ENCODE results near the gene CHD9.
"Not testable (repeated sequence)": the region's sequence is repeated elsewhere in the genome, so short reads cannot be mapped to it uniquely, and the experiment has no call there.

The CHD9 gene

DNA sequence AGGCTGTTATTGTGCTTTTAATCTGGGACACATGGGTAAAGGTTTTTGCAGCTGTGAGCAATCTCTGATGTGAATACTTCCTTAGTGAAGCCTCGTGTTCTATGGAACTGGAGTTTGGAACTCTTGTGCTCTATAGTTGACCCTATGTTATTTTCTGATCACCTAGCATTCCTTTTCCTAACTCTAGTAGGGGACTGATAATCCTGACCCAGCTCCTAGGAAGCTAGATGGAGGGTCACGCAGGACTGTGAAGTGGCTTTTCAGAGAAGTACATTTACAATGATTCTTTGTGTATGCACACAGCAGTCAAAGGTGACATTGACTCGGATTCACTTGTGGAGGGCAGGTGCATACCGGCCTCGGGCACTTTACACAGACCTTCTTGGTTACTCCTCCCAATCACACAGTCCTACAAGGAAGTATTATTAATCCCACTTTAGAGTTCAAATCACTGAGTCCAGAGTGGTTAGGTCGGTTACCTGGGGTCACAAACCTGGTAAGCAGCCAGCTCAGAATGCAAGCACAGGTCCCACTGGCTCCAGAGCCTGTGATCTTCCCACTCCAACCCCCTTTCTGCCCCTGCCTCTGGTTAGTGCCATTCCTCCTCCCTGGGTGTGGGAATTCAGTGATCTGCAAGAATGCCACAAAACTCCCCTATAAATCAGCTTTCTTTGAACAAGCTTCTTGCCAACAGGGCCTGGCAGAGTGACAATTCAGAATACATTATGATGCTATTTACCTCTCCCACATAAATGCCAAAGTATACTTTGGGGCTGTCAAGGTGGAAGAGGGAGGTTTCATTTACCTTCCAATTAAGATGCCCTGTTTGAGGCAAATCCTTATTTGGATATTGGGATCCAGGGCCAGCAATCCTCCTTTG lies 9.2 kb upstream of the CHD9 start:
- DNase-seq (ENCODE audit: low read depth in 2 of 3, low spot score in 2 of 3) = no peak

- DNase-seq (ENCODE audit: low read depth in 2 of 3, low spot score in 2 of 3) = not testable (repeated sequence)
Observed at GRCh38 chr16:53047515-53047914, 7.3 kb upstream of the CHD9 start.

GRCh38 chr16:53048139-53048915 lies 6.5 kb upstream of the CHD9 start:
- DNase-seq (ENCODE audit: low read depth in 2 of 3, low spot score in 2 of 3) = no peak

DNA sequence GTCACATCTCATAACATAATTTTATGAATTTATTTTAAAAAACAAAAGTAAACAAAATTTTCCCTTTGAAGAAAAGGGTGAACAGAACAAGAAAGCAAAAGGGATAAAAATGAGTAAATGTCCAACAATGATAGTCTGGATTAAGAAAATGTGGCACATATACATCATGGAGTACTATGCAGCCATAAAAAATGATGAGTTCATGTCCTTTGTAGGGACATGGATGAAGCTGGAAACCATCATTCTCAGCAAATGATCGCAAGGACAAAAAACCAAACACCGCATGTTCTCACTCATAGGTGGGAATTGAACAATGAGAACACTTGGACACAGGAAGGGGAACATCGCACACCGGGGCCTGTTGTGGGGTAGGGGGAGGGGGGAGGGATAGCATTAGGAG lies 3.5 kb upstream of the CHD9 start:
- DNase-seq (ENCODE audit: low read depth in 2 of 3, low spot score in 2 of 3) = not testable (repeated sequence)

DNA sequence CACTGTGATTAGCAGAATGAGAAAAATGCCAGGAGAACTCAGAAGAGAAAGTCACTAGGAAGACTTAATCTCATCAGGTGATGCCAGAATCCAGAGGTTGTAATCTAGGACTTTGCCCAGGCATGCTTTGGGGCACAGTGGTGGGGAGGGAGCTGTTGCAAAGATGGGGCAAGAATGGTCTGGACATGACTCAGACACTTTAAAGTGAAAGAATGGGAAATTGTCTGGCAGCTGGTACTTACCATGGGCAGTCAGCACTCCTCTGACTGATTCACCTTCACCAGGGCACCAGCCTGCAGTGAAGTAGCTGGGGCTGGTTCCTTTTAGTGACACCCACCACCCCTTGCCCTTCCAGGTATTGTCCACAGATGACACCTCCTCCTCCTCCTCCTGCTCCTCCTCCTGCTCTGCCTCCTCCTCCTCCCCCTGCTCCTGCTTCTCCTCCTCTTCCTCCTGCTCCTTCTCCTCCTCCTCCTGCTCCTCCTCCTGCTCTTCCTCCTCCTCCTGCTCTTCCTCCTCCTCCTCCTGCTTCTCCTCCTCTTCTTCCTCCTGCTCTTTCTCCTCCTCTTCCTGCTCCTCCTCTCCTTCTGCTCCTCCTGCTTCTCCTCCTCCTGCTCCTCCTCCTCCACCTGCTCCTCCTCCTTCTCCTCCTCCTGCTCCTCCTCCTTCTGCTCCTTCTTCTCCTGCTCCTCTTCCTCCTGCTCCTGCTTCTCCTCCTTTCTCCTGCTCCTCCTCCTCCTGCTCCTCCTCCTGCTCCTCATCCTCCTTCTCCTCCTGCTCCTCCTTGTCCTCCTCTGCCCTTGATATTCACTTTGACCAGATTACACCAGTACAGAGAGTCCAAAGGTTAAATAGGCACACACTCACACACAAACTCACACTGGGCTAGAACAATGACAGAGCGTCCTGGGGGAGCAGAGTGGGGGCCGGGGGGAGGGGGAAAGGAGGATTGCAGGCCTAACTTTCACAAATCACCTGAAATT lies 2.0 kb upstream of the CHD9 start, which contains the start of gene CHD9NB:
TSS of gene CHD9NB (minus strand) at position 379 of the 983 bp plus-strand sequence. CDS start 8,739 bp downstream, outside the sequence.
- DNase-seq (ENCODE audit: low read depth in 2 of 3, low spot score in 2 of 3) = no peak

DNA sequence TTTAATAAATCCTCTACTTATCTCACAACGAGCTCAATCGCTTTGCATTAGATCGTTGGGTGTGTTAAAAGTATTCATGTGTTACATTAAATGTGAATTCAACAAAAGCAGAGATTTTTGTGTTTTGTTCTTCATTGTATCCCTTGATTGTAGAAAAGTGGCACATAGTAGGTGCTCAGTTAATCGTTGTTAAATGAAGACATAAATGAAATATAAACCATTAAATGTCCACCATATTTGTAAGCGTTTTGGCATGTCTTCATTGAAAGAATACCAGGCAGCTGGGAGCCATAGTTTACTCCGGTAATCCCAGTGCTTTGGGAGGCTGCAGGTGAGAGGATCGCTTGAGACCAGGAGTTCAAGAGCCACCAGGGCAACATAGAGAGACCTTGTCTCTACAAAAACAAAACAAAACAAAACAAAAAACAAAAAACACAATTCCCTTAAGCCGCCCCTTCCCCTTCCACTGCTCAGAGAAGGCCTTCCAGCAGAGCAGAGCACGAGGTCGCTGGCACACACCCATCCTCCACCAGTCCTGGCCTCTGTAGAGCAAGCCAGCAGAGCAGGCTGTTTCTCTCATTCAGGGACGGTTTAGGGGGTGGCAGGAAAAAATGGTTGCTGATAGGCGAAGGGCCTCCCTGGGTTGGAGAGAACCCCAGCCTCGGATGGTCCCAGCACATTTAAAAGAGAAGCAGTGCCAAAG lies 673 bp upstream of the CHD9 start:
- no peak for DNase-seq (ENCODE audit: low read depth in 2 of 3, low spot score in 2 of 3)

DNA sequence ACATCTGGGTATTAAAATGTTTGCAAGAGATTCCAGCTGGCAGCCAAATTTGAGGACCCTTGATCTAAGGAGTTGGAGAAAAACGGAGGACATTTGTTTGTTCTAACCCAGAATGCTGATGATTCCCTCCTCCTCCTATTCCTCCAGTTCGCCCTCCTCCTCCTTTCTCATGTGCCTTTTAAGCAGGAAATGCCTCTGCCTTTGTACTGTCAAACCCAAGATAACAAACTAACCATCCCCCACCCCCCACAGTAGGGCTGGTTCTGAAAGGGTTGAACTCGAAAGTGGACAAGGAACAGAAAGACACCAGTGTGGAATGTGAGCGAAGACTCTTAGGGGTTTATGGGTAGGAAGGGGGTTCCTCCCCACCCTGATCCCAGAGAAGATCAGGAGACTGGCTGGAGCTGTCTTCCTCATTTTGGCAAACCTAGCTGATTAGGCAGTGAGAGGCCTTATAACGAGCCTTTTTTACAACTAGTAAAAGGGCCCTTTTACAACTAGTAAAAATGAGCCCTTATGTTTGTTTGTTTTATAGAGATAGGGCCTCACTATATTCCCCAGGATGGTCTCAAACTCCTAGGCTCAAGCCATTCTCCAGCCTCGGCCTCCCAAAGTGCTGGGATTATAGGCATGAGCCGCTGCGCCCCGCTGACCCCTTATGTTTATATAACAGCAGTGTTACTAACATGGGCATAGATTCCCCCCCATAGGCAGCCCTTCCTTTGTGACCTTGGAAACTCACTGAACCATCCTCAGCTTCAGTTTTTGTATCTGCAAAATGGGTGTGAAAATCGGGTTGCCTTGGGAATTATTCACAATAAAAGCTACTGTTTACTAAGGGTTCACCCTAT lies 975 bp downstream of the CHD9 start:
- no peak for DNase-seq (ENCODE audit: low read depth in 2 of 3, low spot score in 2 of 3)

DNA sequence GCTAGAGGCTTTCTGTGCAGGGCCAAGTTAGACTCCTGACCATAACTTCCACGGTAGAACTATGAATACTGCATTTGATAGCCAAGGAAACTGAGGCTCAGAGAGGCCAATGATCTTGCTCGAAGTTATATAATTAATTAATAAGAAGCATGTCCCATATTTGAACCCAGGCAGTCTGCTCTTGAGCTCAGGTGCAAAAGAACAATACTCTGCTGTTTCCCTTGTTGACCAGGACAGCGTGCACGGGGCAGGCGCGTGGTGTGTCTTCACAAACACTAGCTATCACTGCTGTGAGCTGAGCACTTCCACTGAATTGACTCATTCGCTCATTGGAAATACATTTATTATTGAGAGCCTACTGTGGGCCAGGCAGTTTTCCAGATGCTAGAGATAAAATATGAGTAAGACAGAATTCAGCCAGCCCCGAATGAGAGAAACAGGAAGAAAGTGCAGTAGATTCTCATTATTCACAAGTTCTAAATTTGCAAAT lies 1.6 kb downstream of the CHD9 start:
- DNase-seq (ENCODE audit: low read depth in 2 of 3, low spot score in 2 of 3) = no peak

DNA sequence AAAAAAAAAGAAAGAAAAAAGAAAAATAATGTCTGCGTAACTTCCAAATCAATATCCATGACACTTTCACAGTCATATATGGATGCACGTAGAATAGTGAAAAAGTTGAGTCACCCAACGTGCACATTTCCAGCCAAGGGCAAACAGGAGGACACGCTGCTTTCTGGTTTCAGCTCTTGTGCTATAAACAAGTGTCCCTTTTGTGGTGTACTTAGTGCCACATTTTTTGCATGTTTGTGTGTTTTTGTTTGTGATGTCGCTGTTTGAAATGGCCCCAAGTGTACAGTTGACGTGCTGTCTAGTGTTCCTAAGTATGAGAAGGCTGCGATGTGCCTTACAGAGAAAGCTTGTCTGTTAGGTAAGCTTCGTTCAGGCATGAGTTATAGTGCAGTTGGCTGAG lies 2.9 kb downstream of the CHD9 start:
- no peak for DNase-seq (ENCODE audit: low read depth in 2 of 3, low spot score in 2 of 3)

- no peak for DNase-seq (ENCODE audit: low read depth in 2 of 3, low spot score in 2 of 3)
Observed at GRCh38 chr16:53058441-53058840, 3.6 kb downstream of the CHD9 start.

DNA sequence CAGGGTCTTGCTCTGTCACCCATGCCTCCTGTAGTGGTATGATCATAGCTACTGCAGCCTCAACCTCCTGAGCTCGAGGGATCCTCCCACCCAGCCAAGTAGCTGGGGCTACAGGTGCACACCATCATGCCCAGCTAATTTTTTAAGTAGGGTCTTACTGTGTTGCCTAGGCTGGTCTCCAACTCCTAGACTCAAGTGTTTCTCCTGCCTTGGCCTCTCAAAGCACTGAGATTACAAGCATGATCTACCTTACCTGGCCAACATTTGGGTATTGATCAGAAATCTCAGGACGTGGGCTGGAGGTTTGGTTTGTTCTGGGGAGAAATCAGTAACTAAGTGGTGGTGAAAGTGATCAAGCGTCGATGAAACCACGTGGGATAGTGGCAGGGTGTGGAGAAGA lies 4.1 kb downstream of the CHD9 start:
- DNase-seq (ENCODE audit: low read depth in 2 of 3, low spot score in 2 of 3) = no peak

DNA sequence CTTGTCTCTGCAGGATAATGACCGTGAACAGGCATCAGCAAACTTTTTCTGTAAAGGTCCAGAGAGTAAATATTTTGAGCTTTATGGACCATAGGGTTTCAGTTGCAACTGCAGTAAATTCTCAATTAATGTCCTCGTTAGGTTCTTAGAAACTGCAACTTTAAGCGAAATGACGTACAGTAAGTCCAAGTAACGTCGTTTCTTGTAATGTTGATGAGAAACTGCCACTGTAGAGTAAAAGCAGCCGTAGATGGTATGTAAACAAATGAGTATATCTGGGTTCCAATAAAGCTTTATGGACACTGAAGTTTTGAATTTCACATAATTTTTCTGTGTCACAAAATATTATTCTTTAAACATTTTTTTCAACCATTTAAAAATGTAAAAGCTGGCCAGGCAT lies 4.9 kb downstream of the CHD9 start:
- no peak for DNase-seq (ENCODE audit: low read depth in 2 of 3, low spot score in 2 of 3)

DNA sequence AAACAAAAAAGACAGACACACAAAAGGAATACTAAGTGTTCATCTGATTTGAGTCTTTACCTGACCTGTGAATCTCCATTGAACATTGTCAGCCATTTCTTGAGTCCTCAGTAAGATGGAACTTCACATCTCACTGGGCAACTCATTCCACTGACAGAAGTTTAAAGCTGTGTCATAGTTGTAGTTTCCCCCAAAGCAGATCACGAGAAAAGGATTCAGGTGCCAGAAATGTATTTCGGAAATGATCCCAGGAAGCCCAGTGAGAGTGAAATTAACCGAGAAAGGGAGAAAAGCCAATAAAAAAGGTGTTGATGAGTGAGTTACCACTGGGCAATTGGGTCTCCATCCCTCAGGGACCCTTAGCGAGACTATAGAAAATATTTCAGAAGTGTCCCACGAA lies 6.5 kb downstream of the CHD9 start:
- no peak for DNase-seq (ENCODE audit: low read depth in 2 of 3, low spot score in 2 of 3)

DNA sequence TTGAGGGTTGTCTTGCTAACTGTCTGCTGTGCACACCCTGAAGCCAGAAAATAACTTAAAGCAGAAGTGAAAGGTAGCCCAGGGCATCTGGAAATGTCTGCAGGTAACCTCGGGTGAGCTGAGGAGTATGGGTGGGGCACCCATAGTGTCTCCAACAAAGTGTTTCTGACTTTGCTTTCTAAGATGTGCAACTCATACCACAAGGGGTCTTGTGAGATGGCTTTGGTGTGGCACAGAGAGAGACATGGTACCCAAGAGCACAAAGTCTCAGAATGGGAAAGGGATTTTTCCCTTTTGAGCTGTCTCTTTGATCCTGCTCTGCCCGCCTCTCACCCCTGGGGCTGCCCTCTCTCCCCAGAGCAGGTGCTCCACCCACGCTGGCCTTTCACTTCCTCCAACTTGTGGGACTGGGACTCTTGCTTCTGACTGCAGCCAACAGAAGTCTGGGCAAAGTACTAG lies 6.9 kb downstream of the CHD9 start:
- no peak for DNase-seq (ENCODE audit: low read depth in 2 of 3, low spot score in 2 of 3)

DNA sequence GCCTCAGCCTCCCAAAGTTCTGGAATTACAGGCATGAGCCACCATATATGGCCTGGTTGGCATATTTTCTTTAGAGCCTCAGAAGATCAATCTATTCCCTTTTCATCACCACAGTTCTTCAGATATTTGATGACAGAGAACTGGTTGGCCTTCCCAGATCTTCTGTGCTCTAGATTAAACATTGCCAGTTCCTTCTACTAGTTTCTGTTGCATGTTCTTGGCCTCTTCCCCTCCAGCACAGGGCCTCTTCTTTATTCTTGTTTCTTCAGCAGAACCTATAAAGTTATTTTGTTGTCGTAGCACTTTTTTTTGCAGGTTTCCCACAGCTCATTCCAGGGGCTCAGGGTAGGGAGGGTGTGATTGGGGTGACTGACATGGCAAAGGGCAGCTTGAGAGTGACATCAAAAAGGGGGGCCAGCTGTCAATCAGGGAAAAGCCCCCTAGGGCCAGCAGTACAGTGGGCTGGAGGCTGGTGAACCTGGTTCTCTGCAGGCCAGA lies 9.3 kb downstream of the CHD9 start:
- no peak for DNase-seq (ENCODE audit: low read depth in 2 of 3, low spot score in 2 of 3)

GRCh38 chr16:53065461-53066061 lies 10.8 kb downstream of the CHD9 start:
- no peak for DNase-seq (ENCODE audit: low read depth in 2 of 3, low spot score in 2 of 3)

GRCh38 chr16:53067675-53068074 lies 12.9 kb downstream of the CHD9 start:
- no peak for DNase-seq (ENCODE audit: low read depth in 2 of 3, low spot score in 2 of 3)

DNA sequence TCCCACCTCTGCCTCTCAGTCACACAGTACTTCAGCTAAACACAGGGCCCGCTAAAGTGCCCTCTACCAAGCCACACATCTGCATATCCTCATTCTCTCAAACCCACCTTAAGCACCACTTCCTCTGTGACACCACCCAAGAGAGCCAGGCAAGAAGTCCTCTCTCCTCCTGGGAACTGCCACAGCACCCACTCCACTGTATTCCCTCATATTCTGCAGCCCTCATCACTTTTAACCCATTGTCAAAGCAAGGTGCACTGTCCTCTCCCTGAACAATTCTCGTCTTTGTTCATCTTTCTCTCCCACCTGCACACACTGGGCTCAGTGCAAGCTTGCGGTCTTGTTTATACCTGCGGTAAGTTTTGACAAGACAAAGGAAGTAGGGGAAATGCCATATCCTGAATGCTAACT lies 13.6 kb downstream of the CHD9 start:
- no peak for DNase-seq (ENCODE audit: low read depth in 2 of 3, low spot score in 2 of 3)

DNA sequence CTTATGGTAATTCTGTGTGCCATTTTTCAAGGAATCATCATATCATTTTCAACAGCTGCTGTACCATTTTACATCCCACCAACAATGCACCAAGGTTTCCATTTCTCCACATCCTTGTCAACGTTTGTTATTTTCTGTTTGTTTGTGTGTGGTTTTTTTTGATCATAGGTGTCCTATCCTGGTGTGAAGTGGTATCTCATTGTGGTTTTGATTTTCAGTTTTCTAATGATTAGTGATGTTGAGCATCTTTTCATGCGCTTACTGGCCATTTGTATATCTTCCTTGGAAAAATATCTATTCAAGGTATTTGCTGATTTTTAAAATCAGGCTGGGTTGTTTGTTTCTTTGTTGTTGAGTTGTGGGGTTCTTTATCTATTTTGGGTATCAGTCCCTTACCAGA lies 15.0 kb downstream of the CHD9 start:
- DNase-seq (ENCODE audit: low read depth in 2 of 3, low spot score in 2 of 3) = no peak

All from activated CD8-positive, alpha-beta memory T cell treated with anti-CD3 and anti-CD28 coated beads for 48 hours (primary cell).